Stimulated activated CD4-positive, alpha-beta T cell treated with anti-CD3 and anti-CD28 coated beads, Interleukin-4, amount 100 ng/mL, for 48 hours (primary cell): ENCODE data around the gene MS4A2.
"Not testable (repeated sequence)": the region's sequence is repeated elsewhere in the genome, so short reads cannot be mapped to it uniquely, and the experiment has no call there.

Experiments
- DNase-seq, 2 donors: peaks; one replicate each; pipeline ENCODE4 v3.0.0-alpha.2; 2020; ENCODE audit warnings: low read depth in 2 of 2

Gene MS4A2

DNA sequence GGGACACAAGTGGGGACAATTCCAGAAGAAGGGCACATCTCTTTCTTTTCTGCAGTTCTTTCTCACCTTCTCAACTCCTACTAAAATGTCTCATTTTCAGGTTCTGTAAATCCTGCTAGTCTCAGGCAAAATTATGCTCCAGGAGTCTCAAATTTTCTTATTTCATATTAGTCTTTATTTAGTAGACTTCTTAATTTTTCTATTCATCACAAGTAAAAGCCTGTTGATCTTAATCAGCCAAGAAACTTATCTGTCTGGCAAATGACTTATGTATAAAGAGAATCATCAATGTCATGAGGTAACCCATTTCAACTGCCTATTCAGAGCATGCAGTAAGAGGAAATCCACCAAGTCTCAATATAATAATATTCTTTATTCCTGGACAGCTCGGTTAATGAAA, at the start of gene MS4A2:
Gene MS4A2 (plus strand): TSS at position 301 of the 400 bp plus-strand sequence. CDS start 102 bp downstream, outside the sequence.
- DNase-seq, result no peak

DNA sequence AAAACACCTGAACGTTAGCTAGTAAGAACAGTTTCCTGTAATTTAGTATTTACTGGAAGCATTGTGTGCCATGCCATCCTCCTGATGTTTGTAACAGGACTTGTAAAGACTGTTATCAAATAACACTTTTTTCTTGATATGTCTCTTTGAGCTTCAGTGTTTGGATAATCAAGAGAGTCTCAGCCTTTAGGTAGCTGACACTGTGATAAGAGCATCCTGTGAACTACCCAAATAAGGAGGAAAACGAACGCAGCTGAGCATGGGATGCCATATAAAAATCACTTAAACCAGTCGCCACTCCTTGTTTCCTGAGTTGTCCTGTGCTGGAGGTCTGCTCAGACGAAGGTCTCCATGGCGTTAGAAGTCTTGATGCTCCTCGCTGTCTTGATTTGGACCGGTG, 48.4 kb upstream of the MS4A2 start, which contains the start of gene OOSP2:
Gene OOSP2 (plus strand): TSS at position 301 of the 400 bp plus-strand sequence. CDS start 51 bp downstream, at position 352.
- DNase-seq, result no peak

DNA sequence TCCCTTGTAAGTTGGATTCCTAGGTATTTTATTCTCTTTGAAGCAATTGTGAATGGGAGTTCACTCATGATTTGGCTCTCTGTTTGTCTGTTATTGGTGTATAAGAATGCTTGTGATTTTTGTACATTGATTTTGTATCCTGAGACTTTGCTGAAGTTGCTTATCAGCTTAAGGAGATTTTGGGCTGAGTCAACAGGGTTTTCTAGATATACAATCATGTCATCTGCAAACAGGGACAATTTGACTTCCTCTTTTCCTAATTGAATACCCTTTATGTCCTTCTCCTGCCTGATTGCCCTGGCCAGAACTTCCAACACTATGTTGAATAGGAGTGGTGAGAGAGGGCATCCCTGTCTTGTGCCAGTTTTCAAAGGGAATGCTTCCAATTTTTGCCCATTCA, 38.0 kb upstream of the MS4A2 start:
- not testable (repeated sequence) for DNase-seq

DNA sequence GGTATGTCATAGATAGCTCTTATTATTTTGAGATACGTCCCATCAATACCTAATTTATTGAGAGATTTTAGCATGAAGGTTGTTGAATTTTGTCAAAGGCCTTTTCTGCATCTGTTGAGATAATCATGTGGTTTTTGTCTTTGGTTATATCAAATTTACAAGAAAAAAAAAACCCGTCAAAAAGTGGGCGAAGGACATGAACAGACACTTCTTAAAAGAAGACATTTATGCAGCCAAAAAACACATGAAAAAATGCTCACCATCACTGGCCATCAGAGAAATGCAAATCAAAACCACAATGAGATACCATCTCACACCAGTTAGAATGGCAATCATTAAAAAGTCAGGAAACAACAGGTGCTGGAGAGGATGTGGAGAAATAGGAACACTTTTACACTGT, 37.6 kb upstream of the MS4A2 start:
- not testable (repeated sequence) for DNase-seq

DNA sequence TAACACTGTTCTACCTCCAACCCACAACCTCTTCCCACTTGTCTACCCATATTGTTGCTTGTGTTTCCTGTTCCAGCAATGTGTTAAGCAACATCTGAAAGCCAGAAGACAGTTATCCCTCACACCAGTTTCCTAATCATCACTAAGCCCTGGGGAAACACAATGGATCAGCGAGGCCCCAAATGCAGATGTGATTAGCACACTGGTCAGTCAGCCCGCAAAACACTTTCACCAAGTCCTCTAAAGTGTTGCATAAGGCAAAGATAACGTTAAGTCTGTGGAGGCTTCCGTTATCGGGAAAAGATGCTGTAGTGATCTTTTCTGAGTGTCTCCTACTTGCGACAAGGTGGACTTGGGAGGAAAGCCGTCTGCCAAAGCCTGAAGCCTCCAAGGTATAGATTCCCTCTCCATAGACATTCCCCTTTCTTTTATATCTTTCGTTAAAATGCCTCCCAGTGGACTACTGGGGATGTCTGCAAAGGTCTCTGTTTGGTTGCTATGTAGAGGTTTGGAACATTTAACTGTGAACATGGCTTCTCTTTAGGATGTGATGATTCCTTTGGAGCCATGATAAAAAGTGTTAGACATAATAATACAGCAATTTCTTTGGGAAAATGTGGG, 32.0 kb upstream of the MS4A2 start, which contains the start of gene MS4A3:
Gene MS4A3 (plus strand): TSS at position 317 of the 621 bp plus-strand sequence. CDS start 4,496 bp downstream, outside the sequence.
- DNase-seq, result no peak

DNA sequence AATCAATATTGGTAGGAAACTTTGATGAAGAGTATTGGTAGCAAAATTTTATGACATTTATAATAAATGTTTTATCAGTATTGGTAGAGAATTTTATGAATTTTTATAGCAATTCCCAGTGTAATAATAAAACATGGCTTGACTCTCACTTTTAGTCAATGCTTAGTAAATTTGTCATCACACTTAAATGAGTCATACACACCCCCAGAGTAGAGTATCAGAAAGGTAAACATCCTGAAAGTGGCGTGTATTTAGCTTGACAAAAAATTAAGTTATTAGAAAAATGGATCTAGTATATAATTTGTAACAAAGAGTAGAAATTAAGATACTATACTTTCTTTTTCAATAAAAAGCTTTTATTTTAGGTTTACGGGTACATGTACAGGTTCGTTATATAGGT, 29.4 kb upstream of the MS4A2 start:
- DNase-seq, result no peak

DNA sequence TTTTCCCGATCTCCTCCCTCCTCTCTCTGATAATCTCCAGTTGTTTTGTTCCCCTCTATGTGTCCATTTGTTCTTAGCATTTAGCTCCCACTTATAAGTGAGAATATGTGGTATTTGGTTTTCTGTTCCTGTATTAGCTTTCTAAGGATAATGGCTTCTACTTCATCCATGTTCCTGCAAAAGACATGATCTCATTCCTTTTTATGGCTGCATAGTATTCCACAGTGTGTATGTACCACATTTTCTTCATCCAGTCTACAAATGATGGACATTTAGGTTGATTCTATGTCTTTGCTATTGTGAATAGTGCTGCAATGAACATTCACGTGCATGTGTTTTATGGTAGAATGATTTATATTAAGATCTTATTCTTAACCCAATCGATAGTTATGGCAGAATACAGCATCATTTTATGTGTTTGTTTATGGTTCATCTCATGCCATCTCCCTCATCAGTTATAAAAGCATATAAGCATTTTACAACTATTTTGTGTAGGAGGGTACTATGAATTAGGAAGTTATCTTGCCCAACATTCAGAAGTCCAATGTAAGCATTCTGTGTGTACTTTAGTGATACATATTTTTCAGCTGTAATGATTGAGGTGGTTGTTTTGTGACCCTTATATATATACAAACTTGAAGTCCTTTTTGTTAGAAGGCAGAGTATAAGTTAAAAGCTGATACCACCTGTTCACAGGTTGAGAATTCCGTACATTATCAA, 28.8 kb upstream of the MS4A2 start:
- no peak for DNase-seq

DNA sequence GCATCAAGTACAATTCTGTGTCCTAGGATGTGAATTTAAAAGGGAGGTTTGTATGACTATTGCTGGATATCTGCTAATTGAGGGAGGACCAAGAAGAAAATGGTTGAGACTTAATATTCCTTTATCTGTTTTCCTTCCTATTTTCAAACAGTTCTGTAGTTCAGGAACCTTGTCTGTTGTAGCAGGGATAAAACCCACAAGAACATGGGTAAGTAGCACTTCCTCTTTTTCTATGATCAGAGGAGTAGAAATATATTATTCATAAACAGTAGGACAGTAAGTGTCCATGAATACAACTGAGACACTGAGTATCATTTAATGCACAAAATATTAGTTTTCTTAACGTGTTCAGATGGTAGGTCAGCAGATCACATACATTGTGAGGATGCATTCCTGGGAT, 24.4 kb upstream of the MS4A2 start:
- DNase-seq, result no peak

DNA sequence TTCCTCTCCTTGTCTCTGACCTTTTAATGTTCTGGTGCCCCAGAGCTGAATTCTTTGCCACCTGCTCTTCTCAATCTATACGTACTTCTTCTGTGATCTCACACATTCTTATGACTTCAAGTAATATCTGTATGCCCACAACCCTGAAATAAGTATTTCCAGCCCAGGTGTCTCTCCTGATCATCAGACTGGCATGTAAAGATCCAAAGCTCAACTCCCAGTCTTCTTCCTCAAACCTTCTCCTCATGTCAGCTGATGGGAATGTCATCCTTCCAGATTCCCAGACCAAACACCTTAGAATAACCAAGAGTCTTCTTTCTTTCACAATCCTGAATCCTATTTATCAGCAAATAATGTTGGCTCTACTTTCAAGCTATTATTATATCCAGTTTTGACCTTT, 22.7 kb upstream of the MS4A2 start:
- DNase-seq, result no peak

DNA sequence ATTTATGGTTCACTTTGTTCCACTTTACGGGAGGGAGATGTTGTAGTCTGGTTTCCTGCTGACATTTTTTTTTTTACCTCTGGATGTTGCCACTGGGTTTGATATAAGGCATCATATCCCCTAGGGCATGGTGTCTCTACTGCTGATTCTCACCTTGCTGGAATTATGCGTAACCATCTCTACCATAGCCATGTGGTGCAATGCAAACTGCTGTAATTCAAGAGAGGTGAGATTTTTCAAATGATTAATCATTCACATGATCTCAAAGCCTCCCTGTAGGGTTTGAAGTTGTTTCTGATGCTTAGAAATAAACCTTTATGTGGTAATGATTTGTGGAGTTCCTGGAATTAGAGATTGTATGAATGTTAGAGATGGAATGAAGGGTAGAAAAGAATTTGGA, 19.0 kb upstream of the MS4A2 start:
- DNase-seq, result no peak

DNA sequence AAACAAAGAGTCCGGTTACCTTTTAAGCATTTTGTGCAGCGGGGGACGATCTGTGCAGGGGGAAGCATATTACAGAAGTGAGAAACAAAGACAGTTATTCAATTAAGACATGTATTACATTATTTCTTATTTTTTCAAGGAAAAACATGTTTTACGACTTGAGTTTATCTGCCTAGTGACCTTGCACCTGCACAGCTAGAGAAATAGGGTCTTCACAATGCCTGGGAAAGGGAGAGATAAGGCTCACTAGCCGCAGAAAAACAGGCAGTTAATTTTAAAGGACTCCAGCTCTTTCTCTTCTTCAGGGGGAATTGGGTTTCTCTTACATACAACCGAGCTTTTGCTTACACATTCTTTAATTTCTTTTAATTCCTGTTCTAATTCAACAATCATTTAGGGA, 16.8 kb upstream of the MS4A2 start:
- DNase-seq, result not testable (repeated sequence)

DNA sequence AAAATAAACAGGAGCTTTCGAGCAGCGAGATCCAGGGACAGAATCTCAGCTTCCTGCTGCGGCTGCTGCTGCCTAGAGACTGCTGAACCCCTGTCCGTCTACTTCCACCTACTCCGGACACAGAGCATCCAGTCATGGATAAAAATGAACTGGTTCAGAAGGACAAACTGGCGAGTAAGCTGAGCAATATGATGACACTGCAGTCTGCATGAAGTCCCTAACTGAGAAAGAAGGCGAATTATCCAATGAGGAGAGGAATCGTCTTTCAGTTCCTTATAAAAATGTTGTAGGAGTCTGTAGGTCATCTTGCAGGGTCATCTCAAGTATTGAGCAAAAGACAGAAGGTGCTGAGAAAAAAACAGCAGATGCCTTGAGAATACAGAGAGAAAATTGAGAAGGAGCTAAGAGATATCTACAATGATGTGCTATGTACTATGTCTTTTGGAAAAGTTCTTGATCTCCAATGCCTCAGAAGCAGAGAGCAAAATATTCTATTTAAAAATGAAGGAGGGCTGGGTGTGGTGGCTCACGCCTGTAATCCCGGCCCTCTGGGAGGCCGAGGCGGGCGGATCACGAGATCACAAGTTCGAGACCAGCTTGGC, 11.1 kb upstream of the MS4A2 start:
- no peak for DNase-seq

DNA sequence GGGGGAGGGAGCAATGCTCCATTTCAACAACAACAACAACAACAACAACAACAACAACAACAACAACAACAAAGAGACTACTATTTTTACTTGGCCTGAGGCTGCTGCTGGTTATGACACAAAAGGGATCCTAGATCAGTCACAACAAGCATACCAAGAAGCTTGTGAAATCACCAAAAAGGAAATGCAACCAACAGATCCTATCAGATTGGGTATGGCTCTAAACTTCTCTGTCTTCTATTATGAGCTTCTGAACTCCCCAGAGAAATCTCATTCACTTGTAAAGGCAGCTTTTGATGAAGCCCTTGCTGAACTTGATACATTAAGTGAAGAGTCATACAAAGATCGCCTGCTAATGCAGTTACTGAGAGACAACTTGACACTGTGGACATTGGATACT, 10.5 kb upstream of the MS4A2 start:
- DNase-seq, result no peak

DNA sequence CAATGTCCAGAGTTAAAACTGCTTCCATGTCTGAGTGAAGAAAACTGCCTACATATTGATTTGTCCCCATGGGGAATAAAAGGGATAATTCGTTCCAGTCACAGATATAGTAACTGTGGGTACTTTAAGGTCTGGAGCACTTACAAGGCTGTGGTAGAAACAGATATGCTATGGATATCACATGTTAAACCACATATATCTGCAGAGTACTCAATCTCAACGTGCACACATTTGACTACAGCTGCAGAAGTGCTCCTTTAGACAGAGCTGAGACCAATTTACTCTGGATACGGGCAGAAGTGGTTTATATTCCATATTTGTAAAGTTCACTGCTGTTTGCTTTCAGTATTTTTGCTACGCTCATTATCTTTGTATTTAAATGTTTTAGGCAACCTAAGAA, 9.7 kb upstream of the MS4A2 start:
- DNase-seq, result no peak

DNA sequence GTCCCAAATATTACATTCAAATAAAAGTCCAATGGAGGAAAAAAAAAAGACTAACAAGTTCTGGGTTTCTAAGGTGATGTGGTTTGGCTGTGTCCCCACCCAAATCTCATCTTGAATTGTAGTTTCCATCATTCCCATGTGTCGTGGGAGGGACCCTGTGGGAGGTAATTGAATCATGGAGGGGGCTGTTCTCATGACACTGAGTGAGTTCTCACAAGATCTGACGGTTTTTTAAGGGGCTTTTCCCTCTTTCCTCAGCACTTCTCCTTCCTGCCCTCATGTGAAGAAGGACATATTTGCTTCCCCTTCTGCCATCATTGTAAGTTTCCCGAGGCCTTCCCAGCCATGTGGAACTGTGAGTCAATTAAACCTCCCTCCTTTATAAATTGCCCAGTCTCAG, 7.9 kb upstream of the MS4A2 start:
- DNase-seq, result no peak

DNA sequence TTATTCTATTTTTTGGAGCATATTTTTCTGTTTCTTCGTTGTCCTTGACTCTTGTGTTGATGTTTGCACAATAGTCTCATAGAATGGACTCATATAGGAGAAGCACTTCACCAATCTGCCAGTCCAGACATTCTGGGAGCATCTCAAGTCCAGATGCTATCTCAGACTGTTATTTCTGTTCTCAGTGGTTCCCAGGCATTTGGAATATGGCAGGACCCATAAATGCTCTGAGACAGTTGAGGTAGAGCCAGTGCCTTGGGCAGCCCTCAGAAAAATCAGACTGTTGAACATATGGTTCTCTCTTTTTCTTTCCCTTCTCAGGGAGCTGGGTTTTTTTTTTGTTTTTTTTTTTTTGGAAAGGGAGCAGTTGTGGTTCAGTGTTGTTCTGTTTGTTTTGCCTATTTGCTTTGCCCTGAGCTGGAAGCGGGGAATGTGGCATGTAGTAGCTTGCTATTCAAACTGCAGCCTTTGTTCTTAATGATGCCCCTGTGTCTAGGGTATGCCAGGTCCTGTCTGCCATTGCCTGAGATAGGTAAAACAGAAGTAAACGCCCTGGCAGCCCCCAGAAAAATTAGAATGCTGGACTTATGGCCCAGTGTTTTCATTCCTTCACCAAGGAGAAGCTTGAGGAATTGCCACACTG, 3.7 kb upstream of the MS4A2 start:
- DNase-seq, result no peak

DNA sequence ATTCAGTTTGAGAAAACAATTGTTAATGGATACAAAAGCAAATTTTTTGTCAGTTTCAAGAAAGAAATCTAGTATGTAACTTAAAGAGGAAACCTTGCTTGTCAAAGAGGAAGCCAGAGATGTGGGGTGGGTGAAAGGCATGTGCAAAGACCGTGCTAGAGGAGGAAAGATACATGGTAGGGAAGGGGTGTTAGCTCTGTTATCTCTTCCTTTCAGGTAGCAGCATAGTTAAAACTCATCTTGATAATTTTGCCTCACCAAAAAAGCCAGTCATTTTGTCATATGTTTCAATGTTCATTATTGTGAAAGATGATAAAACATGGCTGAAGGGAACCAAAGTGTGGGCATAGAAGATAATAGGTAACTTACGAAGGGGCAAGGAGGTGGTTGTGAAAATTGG, 2.6 kb upstream of the MS4A2 start:
- no peak for DNase-seq

DNA sequence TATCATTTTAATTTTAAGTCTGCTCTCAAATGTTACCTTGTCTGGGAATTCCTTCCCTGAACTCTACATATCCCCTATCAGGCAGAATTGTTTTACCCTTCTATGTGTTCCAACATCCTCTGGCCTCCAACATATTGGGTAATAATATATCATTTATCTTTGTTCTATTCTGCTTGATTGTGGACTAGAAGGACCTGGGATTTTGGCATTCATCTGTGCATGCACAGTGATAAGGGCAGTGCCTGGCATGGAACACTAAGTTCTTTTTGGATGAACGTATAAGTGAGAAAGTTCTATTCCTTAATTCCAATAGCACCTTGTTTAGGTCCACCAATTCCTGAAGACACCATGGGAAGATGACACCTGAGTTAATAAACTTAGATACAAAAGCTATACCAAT, 1.2 kb upstream of the MS4A2 start:
- DNase-seq, result no peak

DNA sequence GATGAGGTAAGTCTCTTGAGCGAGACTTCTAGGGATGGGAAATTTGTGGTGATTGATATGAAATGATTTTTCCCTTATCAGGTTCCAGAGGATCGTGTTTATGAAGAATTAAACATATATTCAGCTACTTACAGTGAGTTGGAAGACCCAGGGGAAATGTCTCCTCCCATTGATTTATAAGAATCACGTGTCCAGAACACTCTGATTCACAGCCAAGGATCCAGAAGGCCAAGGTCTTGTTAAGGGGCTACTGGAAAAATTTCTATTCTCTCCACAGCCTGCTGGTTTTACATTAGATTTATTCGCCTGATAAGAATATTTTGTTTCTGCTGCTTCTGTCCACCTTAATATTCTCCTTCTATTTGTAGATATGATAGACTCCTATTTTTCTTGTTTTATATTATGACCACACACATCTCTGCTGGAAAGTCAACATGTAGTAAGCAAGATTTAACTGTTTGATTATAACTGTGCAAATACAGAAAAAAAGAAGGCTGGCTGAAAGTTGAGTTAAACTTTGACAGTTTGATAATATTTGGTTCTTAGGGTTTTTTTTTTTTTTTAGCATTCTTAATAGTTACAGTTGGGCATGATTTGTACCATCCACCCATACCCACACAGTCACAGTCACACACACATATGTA, 7.1 kb downstream of the MS4A2 start:
- no peak for DNase-seq

DNA sequence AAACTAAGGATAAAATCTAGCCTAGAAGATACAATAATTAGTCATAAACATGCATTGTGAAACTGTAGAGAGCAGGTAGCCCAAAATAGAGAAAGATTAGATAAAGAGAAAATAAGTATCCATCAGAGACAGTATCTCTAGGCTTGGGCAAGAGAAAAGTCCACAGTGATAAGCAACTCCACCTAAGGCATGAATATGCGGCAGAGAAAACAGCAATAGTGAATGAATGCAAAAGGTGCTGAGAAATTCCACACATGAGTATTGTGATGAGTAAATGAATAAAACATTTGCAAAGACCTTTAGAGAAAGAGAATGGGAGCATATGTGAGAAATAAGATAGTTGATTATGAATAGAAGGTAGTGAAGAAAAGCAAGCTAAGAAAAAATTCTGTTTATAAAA, 8.7 kb downstream of the MS4A2 start:
- DNase-seq, result no peak

DNA sequence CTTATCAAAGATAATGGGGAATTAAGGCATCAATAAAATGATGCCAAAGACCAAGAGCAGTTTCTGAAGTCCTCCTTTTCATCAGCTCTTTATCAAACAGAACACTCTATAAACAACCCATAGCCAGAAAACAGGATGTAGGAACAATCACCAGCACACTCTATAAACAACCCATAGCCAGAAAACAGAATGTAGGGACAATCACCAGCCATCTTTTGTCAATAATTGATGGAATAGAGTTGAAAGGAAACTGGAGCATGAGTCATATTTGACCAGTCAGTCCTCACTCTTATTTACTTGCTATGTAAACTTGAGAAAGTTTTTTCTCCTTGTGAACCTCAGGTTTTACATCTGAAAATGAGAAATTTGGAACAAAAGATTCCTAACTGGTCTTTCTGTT, 10.0 kb downstream of the MS4A2 start:
- no peak for DNase-seq

DNA sequence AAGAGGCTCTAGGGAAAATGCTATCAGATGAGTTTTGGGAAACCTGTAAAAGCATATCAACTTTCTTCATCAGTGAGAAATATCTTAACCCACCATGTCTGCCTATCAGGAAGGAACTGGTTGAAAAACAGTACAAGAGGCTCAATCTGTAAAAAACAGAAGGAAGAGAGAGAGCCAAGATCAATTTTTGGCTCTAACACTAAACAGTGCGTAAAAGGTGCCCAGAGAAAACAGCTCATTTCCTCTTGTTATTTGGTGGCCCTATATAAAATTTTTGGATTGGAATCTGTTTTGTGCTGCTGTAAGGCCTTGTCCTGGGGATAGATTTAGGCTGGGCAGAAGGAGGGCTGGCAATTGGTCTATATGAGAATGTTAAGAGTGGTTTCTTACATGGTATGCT, 12.1 kb downstream of the MS4A2 start:
- no peak for DNase-seq
